ENCODE measurements around the gene VMP1.

VMP1 gene

GRCh38 chr17:59707149-59707970, at the start of gene VMP1, which contains the start of gene PTRH2:
TSS of gene VMP1 (plus strand) at chr17:59707654. CDS start at chr17:59731447, 23,793 bp downstream.
TSS of gene PTRH2 (minus strand) at chr17:59707430. CDS start at chr17:59697978, 9,452 bp downstream.
- DNase-seq (ENCODE audit: low spot score in 2 of 2) (peak; percentile 76 to 95), ATAC-seq (peak; percentile 99)
- Mint-ChIP-seq H3K36me3 (peaks cover 60% of the 10 kb centered on the region), H3K4me3 (peak within 1 kb of the TSS; percentile 86), H3K27ac (peak within 1 kb of the TSS; percentile 96), H3K4me1 (peaks cover 49% of the 10 kb centered on the region), H3K9me3 (no peaks in the 10 kb centered on the region)

- Mint-ChIP-seq H3K27ac (no peak overlapping the region), H3K9me3 (no peaks in the 10 kb centered on the region), H3K4me3 (no peak overlapping the region), H3K36me3 (peaks cover 100% of the 10 kb centered on the region), H3K4me1 (no peaks in the 10 kb centered on the region)
- ATAC-seq: no peak
- no peak for DNase-seq (ENCODE audit: low spot score in 2 of 2)
These were observed 41.2 kb upstream of the VMP1 start for GRCh38 chr17:59666235-59666634.

GRCh38 chr17:59668816-59669215, 38.6 kb upstream of the VMP1 start:
- DNase-seq (ENCODE audit: low spot score in 2 of 2) (no peak), ATAC-seq (no peak)
- peaks cover 6% of the 10 kb centered on the region for H3K4me1 Mint-ChIP-seq
- H3K27ac Mint-ChIP-seq: peak overlapping the region; percentile 48
- no peaks in the 10 kb centered on the region for H3K9me3 Mint-ChIP-seq
- no peak overlapping the region for H3K4me3 Mint-ChIP-seq
- H3K36me3 Mint-ChIP-seq: peaks cover 100% of the 10 kb centered on the region

GRCh38 chr17:59669411-59669810, 38.0 kb upstream of the VMP1 start:
- DNase-seq (ENCODE audit: low spot score in 2 of 2) (no peak), ATAC-seq (no peak)
- Mint-ChIP-seq H3K9me3 (no peaks in the 10 kb centered on the region), H3K4me1 (peaks cover 6% of the 10 kb centered on the region), H3K27ac (peak overlapping the region; percentile 73), H3K4me3 (no peak overlapping the region), H3K36me3 (peaks cover 100% of the 10 kb centered on the region)

GRCh38 chr17:59669944-59670343, 37.5 kb upstream of the VMP1 start:
- no peak for ATAC-seq
- Mint-ChIP-seq H3K27ac (peak overlapping the region; percentile 73), H3K4me1 (peaks cover 6% of the 10 kb centered on the region), H3K36me3 (peaks cover 100% of the 10 kb centered on the region), H3K4me3 (no peak overlapping the region), H3K9me3 (no peaks in the 10 kb centered on the region)
- no peak for DNase-seq (ENCODE audit: low spot score in 2 of 2)

- ATAC-seq (no peak), DNase-seq (ENCODE audit: low spot score in 2 of 2) (no peak)
- H3K36me3 Mint-ChIP-seq: peaks cover 100% of the 10 kb centered on the region
- H3K4me3 Mint-ChIP-seq: no peak overlapping the region
- H3K9me3 Mint-ChIP-seq: no peaks in the 10 kb centered on the region
- peaks cover 6% of the 10 kb centered on the region for H3K4me1 Mint-ChIP-seq
- peak overlapping the region; percentile 73 for H3K27ac Mint-ChIP-seq
These were observed 36.1 kb upstream of the VMP1 start for GRCh38 chr17:59671386-59671785.

GRCh38 chr17:59675231-59675630, 32.2 kb upstream of the VMP1 start:
- DNase-seq (ENCODE audit: low spot score in 2 of 2): no peak
- peaks cover 100% of the 10 kb centered on the region for H3K36me3 Mint-ChIP-seq

GRCh38 chr17:59676716-59677115, 30.7 kb upstream of the VMP1 start:
- H3K4me3 Mint-ChIP-seq: no peak overlapping the region
- H3K9me3 Mint-ChIP-seq: no peaks in the 10 kb centered on the region
- H3K4me1 Mint-ChIP-seq: peaks cover 2% of the 10 kb centered on the region
- H3K27ac Mint-ChIP-seq: peak overlapping the region; percentile 27
- DNase-seq (ENCODE audit: low spot score in 2 of 2) (no peak), ATAC-seq (no peak)
- H3K36me3 Mint-ChIP-seq: peaks cover 100% of the 10 kb centered on the region

More at GRCh38 chr17:59675231-59675630, 32.2 kb upstream of the VMP1 start:
- H3K4me3 Mint-ChIP-seq: no peak overlapping the region
- H3K9me3 Mint-ChIP-seq: no peaks in the 10 kb centered on the region
- H3K4me1 Mint-ChIP-seq: peaks cover 6% of the 10 kb centered on the region
- H3K27ac Mint-ChIP-seq: peak overlapping the region; percentile 74
- no peak for ATAC-seq

GRCh38 chr17:59678918-59679317, 28.5 kb upstream of the VMP1 start:
- DNase-seq (ENCODE audit: low spot score in 2 of 2): no peak
- H3K36me3 Mint-ChIP-seq: peaks cover 100% of the 10 kb centered on the region
- no peak overlapping the region for H3K4me3 Mint-ChIP-seq
- H3K9me3 Mint-ChIP-seq: no peaks in the 10 kb centered on the region
- no peak overlapping the region for H3K27ac Mint-ChIP-seq
- H3K4me1 Mint-ChIP-seq: no peaks in the 10 kb centered on the region
- no peak for ATAC-seq

- Mint-ChIP-seq H3K36me3 (peaks cover 100% of the 10 kb centered on the region), H3K4me3 (no peak overlapping the region), H3K4me1 (no peaks in the 10 kb centered on the region), H3K27ac (no peak overlapping the region), H3K9me3 (no peaks in the 10 kb centered on the region)
- ATAC-seq: no peak
- DNase-seq (ENCODE audit: low spot score in 2 of 2): no peak
These were observed 27.1 kb upstream of the VMP1 start for GRCh38 chr17:59680314-59680713.

- peaks cover 100% of the 10 kb centered on the region for H3K36me3 Mint-ChIP-seq
- ATAC-seq: no peak
- no peak for DNase-seq (ENCODE audit: low spot score in 2 of 2)
- no peaks in the 10 kb centered on the region for H3K9me3 Mint-ChIP-seq
- H3K4me1 Mint-ChIP-seq: peaks cover 6% of the 10 kb centered on the region
- H3K27ac Mint-ChIP-seq: no peak overlapping the region
- H3K4me3 Mint-ChIP-seq: no peak overlapping the region
These were observed 24.2 kb upstream of the VMP1 start for GRCh38 chr17:59683283-59683682.

- Mint-ChIP-seq H3K9me3 (no peaks in the 10 kb centered on the region), H3K4me3 (no peak overlapping the region), H3K36me3 (peaks cover 100% of the 10 kb centered on the region), H3K4me1 (peaks cover 6% of the 10 kb centered on the region), H3K27ac (no peak overlapping the region)
- no peak for ATAC-seq
- DNase-seq (ENCODE audit: low spot score in 2 of 2): no peak
These were observed 22.5 kb upstream of the VMP1 start for GRCh38 chr17:59684967-59685366.

- Mint-ChIP-seq H3K9me3 (no peaks in the 10 kb centered on the region), H3K4me3 (no peak overlapping the region), H3K27ac (peak overlapping the region; percentile 86), H3K4me1 (peaks cover 6% of the 10 kb centered on the region), H3K36me3 (peaks cover 100% of the 10 kb centered on the region)
- no peak for ATAC-seq
- no peak for DNase-seq (ENCODE audit: low spot score in 2 of 2)
These were observed 19.4 kb upstream of the VMP1 start for GRCh38 chr17:59688008-59688407.

GRCh38 chr17:59688496-59688895, 19.0 kb upstream of the VMP1 start:
- H3K27ac Mint-ChIP-seq: peak overlapping the region; percentile 8
- no peak overlapping the region for H3K4me3 Mint-ChIP-seq
- DNase-seq (ENCODE audit: low spot score in 2 of 2): no peak
- H3K9me3 Mint-ChIP-seq: no peaks in the 10 kb centered on the region
- H3K36me3 Mint-ChIP-seq: peaks cover 100% of the 10 kb centered on the region
- peaks cover 6% of the 10 kb centered on the region for H3K4me1 Mint-ChIP-seq
- no peak for ATAC-seq

GRCh38 chr17:59693582-59693981, 13.9 kb upstream of the VMP1 start:
- DNase-seq (ENCODE audit: low spot score in 2 of 2) (no peak), ATAC-seq (no peak)
- no peak overlapping the region for H3K27ac Mint-ChIP-seq
- no peaks in the 10 kb centered on the region for H3K9me3 Mint-ChIP-seq
- H3K4me1 Mint-ChIP-seq: peaks cover 18% of the 10 kb centered on the region
- peaks cover 100% of the 10 kb centered on the region for H3K36me3 Mint-ChIP-seq
- no peak overlapping the region for H3K4me3 Mint-ChIP-seq

GRCh38 chr17:59694344-59694743, 13.1 kb upstream of the VMP1 start:
- no peak for ATAC-seq
- Mint-ChIP-seq H3K27ac (peak overlapping the region; percentile 73), H3K4me3 (no peak overlapping the region), H3K9me3 (no peaks in the 10 kb centered on the region), H3K4me1 (peaks cover 26% of the 10 kb centered on the region), H3K36me3 (peaks cover 100% of the 10 kb centered on the region)
- DNase-seq (ENCODE audit: low spot score in 2 of 2): no peak
